ENCODE results near the gene MGAT5.

The MGAT5 gene

DNA sequence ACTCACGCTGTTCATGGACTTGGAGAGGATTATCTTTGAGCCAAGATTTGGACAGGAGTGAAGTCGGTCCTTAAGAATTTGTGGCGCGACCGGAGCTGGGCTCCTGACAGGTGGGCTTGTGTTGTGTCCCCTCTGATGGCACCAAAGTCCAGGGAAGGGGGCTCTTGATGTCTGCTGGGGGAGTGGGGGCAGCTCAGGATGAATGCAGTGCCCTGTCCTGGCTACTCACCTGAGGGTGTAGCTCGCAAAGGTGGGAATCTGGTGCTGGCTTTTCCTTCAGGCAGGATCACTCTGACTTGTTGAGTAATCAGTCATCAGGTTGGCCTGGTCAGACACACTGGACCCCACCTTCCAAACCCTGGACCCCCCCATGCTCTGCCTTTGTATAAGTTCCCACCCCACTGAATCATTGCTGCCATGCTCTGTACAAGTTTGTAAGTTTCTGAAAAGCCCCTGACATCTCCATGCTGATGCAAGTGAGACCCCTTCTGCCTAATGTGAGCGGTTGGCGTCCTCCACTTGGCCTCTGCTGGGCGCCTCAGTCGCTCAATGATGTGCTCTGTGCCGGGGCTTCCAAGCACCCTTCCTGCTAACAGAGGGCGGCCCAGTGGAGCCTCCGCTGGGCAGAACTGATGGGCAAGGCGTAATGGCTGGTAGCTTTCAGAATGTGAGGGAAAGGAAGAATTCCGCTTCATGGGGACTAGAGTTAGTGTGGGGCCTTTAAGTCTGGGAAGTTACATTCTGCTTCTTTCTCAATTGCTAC, 196.1 kb downstream of the MGAT5 start:
- DNase-seq (ENCODE audit: low spot score), result no peak

DNA sequence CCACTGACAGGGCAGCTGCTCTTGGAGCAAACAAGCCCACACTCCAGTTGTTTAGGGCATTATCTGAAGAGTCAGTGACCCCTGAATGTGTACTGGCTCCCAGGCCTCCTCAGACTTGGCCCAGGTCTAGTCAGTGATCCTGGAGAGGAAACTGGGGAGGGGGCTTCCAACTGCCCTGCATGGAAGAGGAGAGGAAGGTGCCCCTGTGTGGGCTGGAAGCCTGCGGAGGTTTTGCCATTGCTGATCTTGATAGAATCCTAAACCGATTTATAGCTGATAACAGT, 197.4 kb downstream of the MGAT5 start:
- DNase-seq (ENCODE audit: low spot score), result no peak

DNA sequence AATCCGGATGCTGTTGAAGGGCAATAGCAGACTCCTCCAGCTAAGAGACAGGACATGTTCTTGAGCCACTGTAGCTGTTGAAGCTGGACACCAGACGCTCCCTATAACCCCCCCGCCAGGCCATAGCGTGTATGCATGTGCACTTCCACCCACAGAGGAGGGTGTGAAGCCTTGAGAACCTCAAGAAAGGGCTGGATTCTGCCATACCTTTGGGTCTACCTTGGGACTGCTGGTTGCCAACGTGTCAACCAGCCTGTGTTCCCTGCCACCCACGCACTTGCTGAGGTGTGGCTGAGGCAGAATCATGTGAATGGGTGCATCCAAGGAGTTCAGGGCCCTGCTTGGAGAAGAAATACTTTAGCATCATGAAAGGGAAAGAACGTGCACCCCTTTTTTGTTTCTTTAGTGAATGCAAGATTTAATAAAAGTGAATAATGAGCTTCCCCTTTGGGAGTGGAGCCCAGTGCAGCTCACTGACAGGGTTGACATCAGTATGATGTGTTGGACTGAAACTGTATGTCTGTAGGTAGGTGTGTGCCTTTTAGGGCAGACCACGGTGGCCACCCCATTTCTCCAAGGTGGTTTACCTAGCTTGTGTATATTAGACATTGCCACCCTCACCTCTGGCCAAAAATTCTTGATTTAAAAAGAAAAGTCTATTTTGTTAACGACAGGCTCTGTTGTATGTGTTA, 198.3 kb downstream of the MGAT5 start:
- no peak for DNase-seq (ENCODE audit: low spot score)

DNA sequence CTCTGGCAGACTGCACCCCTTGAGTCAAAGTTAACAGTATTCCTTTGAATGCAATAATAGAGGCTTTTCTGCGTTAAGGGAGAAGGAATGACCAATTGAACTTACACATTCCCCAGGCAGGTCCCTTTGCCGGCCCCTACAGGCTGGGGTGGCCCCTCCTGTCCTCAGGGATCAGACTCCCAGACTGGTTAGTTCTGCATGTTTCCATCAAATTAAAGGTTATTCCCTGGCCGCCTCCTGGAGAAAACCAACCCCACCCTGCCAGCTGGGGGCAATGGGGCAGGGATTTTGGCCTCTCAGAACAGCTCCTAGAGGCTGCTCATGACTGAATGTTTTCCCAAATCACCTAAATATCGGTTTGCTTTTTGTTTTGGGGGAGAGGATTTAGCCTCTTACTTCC, 199.6 kb downstream of the MGAT5 start:
- DNase-seq (ENCODE audit: low spot score), result no peak

DNA sequence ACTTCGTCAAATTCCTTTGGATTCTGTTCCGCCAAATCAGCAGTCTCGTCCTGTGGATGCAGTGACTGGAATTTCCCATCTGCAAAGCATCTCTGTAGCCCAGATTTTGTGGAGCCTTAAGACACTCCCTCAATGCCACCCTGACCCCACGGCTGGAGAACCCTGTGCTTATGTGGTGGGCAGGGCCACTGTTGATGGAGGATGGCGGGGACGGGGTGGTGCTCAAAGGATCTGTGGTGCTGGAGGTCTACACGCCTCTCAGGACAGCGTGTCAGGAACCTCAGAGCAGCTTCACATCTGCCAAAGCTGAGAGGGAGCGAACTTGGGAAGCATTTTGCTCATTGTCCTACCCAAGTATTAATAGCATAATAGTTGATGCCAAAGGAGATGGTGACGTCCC, 200.1 kb downstream of the MGAT5 start:
- no peak for DNase-seq (ENCODE audit: low spot score)

DNA sequence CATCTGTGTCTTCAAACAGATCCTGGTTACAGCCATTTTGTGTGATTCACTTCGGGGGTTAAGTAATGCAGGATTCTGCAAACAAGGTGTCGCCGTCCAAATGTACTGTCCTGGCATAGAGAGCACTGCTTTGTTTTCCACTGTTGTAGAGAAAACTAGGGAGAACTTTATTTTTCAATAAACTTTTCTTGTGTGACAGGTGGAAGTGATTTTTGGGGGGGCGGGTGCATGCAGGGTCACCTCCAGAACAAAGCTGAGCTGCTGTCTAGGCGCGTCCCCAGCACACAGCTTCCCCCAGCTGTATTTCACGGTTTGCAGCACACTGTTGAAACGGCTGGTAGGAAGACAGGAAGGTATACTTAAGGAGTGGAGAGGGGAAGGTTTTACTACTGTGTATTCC, 200.6 kb downstream of the MGAT5 start:
- DNase-seq (ENCODE audit: low spot score), result no peak

DNA sequence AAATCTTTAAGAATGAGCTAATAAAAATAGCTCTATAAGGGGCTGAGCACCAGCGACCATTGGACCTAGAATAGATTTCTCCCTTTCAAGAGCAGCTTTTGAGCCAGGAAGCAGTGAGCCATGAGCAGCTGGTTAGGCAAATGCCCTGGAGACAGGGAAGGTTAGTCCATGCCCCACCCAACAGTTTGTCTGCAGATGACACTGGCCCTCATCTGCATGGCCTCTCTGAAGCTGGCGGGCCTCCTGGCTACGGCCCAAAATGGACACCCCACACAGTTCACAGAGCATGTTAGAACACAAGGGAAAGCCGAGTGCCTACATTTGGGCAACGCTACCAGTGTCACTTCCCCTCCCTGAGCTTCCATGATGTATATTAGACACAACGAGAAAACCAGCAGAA, 201.1 kb downstream of the MGAT5 start:
- no peak for DNase-seq (ENCODE audit: low spot score)

DNA sequence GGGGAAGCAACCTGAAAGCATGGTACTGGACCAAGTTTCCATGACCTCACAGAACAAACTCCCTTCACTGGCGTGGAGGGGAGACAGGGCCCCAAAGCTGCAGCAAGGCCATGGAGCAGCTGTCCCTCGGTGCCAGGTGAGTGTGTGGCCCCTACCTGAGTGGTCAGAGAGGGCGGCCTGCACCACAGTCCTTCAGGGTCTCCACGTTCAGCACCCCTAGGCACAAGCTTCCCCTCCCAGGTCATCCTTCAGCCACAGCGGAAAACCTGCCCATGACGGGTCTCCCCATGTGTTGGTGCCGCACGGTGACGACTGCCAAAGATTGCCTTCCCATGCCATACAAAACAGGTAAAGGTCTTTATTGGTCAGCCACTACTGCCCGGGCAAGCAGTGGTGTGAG, 201.6 kb downstream of the MGAT5 start:
- DNase-seq (ENCODE audit: low spot score), result no peak

DNA sequence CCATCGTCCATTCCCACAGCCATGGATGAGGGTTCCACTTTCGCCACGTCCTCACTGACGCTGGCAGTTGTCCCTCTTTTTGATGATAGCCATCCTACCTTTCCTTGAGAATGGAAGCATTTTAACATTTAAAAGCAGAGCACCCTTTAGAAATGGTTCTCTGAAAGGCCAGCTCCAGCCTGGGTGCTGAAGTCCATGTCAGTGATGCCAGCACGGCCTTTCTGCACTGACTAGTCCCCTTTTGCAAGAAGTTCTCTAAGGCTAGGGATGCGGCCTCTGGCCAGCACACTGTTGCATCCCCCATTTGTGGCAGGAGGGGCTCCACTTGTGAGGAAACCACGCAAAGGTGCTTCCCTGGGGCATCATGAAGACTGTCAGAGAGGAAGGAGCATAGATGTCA, 203.5 kb downstream of the MGAT5 start:
- no peak for DNase-seq (ENCODE audit: low spot score)

DNA sequence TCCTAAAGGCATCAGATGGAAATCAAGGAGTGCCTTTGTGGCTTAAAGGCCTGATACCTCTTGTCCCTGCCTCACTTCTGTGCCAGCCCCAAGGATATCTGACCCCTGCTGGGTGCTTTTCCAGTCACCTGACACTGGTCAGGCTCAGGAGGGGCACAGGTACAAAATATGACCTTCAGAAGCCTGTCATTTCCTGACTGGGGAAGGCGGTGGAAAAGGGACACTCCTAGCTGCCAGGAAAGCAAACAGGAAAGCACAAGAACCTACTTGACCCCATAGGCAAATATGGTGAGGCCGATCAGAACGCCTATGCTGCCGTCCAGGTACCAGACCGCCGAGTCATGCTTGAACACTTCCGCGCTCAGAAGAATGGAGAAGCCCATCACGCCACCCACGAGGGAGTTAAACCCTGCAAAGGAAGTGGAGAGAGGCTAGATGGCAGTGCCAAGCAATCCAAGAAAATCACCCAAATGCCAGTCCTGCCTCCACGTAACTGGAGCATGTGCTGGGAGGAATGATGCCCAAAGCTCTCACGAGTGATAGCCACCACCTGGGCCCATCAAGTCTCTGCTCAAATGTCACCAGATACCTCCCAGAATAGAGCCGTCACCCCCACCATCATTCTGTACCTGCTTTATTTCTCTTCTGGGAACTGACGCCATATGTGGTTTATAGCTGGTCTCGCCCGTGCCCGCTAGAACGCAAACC, 204.0 kb downstream of the MGAT5 start:
- no peak for DNase-seq (ENCODE audit: low spot score)

DNA sequence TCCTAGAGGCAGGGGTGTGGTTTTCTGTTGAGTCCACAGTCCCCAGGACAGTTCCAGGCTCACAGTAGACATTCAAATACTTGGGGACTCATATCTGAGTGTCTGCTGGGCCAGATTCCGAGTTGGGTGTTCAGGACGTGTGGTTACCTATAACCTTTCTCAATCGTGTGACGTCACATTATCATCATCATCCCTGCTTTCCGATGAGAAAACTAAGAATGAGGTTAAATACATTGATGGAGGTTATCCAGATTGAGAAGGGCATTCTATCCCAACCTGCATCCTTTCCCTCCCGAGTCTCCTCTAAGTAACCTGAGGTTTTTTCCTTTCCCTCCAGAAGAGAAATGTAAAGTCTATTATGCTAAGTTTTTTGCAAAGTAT, 204.6 kb downstream of the MGAT5 start:
- DNase-seq (ENCODE audit: low spot score), result no peak

DNA sequence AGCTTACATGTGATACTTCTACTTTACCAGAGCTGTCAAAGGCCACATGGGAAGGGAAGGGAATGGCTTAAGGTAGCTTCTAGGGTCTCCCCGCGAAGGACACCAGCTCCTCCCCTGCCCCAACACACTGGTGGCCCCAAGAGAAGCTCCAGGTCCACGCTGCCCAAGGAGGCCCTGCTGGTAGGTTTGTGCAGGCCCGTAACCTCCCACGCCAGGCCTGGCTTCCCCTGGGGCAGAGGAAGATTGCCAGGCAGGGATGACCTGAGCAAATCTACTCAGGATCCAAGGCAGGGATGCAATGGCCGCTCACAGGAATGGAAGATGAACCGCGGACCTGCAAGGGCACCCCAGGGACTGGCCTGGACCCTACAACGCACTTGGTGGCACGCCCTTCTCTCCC, 205.1 kb downstream of the MGAT5 start:
- no peak for DNase-seq (ENCODE audit: low spot score)

DNA sequence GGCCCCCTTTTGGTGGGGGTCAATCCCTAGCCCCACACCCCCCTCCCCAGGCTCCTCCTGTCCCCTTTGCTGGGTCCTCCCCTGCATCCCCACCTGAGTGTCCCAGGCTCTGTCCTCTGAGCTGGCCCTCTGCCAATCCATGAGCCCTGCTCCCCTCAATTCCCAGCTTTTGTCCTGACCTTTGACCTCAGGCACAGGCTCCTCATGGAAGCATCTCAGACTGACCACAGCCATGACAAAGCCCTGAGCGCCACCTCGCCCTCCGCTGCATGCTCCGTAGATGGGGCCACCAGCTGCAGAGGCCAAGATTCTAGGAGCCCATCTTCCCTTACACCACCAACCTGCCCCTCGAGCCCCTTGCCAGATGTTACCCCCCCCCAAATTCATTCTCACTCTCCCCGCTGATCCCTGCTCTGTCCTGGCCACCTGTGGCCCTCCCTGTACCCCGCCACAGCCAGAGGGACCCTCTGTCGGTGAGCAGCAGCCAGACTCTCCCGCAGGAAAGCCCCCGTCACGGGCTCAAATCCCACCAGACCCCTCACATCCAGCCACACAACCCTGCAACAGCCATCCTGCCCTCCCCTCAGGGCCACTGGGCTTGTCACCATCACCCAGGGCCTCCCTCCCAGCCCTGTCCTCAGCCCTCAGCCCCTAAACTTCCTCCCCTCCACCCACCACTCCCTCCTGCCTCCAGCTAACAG, 206.0 kb downstream of the MGAT5 start:
- no peak for DNase-seq (ENCODE audit: low spot score)

DNA sequence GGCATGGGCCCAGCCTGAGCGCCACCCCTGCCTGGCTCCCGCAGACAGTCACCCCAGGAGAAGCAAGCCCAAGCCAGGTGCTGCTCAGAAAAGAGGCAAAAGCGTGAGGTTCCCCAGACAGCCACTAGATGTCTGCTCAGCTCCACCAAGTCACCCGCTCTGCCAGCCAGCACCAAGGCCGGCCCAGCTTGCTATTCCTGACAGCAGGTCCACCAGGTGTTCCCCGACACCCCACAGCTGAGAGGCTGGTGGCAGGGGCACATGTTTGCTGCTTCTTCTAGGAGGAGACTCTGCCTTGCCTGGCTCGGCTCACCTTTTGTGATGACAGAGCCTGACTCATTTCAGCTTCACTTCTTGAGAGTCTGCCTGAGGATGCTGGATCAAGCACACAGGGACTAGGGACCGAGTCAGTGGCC, 206.7 kb downstream of the MGAT5 start:
- peak; percentile 96 for DNase-seq (ENCODE audit: low spot score)

DNA sequence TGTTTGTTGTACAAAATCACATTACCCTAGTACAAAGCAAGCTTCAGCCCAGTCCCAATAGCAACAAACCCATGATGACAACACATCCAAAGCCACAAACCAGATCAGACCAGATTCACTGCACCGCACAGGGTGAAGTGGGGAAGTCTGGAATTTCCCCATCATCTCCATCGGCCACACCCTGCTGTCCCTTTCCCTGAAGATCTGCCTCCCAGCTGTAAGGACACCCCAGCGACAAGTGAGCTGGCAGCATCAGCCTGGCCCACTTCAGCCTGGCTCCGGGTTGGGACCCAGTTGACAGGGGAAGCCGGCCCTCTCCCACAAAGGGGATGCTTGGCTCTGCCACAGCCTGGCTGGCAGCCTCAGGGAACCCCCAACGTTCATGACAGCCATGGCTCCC, 207.6 kb downstream of the MGAT5 start:
- no peak for DNase-seq (ENCODE audit: low spot score)

DNA sequence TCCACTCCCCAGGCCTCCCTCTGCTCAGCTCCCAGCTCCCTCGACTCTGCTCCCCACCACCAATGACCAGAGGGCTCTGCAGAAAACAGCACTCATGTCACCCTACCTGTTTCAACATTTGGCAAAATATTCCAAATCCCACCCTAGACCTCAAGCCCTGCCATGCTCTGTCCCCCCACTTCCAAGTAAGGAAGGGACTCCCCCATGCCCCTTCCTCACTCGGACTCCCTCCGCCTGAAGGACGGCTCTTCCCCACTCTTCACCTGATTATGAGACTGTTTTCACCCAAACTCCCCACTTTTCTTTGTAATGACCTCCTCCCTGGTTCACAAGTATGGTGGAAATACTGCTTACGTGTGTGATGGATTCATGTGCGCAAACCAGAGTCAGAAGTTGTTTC, 208.4 kb downstream of the MGAT5 start:
- no peak for DNase-seq (ENCODE audit: low spot score)

DNA sequence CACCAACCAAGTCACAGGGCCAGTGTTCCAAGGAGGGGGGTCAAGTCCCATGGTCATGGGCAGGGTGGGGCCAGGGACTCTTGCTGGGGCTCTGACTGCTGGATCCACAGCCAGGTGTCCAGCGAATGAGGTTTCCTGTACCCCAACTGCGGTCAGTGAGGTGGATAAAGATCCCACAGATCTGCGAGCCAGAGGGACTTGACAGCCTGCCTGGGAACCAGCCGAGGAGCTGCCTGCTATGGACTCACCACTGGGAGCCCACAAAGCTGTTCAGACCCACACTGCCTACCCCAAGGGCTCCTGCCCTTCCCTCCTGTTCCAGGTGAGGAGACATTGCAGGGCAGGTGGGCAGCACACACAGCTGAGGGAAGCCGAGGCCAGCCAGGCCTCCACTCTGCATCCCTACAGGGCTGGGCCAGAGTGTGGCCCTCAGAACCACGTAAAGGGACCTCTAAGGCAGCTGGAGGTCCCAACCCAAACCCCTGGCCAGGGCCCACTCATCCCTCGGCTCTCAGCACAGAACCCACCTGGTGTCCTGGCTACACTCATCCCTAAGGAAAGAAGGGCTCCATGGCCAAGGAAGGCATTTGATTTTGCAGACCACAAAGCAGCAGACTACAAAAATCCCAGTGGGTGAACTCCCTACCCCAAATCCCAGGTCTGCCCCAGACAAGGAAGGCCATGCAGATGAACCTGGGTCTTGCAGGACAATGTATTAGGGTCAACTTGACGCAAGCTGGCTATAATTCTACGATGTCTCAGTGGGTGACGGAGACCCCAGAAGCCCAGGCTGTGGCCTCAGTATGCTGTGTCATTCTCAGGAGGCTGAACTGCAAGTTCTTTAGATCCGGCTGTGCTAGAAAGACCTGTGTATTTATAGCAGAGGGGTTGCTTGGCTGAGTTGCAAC, 209.2 kb downstream of the MGAT5 start:
- no peak for DNase-seq (ENCODE audit: low spot score)

DNA sequence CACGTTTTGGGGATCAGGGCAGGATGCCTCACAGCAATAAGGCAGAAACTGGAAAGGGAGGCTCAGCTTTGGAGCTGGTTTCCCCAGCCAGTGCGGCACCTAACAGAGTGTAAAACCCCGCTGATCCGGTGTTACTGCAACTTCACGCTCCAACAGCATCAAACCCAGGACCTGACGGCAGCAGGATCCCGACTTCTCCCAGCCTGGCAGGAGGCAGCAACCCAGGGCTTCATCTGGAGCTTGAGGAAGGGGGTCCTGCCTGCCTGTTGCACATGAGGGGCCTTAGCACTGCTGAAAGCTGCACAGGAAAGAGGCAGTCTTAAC, 209.8 kb downstream of the MGAT5 start:
- no peak for DNase-seq (ENCODE audit: low spot score)

DNA sequence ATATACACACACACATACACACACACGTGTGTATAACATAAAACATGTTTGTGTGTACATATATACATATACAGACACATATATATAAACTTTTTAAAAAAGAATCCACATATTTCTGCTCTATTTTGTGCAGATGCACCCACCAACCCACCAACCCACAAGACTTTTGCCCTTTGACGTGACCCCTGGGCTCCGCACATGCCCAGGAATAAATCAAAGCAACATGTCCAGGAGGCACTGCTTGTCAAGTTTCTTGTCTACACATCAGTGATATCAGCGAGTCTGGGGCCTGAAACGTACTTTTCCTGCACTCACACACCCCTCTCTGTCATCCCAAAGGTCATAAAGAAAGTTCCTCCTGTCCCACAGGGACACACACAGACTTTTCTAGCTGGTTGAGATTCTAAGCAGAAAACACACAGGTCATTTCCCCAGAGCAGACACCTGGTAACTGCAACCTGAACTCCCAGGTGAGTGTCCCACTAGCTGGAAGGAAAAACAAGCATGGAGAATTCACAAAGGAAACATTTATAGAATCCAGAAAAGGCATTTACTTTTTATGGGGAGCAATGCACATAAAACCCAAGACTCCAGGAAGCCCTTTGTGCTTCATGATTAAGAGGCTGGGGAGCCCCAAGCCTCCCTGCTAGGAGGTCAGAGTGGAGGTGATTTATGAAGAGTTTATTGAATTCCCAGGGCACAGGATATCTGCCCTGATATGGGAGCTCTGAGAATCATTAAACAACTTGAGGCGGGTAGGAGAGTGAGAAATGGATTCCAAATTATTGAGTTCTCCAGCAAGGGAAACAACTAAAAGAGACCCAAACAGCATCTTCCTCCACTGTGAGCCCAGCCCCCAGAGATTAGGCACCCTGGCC, 211.6 kb downstream of the MGAT5 start:
- no peak for DNase-seq (ENCODE audit: low spot score)

DNA sequence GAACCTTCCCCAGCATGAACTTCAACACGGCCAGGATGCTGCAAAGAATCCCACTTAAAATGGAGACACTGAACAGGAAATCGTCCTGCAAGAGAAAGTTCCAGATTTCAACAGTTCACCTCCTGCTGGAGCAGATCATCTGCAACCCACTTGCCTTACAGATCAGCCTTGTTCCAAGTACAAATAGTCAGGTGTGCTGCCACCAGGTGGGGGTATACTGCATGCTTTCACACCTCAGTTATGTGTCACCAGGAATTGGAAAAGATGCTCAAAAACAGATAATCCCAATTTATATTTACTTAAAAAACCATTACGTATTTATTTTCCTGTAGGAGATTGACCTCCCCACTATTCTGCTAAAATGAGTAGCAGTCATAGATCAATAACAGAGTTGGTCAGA, 212.3 kb downstream of the MGAT5 start:
- DNase-seq (ENCODE audit: low spot score), result peak; percentile 88

DNA sequence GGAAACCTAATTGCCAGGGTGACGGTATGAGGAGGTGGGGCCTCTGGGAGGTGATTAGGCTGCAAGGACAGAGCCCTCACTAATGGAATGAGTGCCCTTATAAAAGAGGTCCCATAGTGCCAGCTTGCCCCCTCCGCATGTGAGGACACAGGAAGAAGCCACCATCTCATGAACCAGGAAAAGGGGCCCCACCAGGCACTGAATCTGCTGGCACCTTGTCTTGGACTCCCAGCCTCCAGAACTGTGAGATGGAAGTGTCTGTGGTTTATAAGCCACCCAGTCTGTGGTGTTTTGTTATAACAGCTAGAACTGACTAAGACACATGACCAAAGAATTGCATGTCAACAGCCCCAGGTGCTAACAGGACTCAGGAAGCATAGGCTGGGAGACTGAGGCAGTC, 214.3 kb downstream of the MGAT5 start:
- DNase-seq (ENCODE audit: low spot score), result no peak
